ENCODE results near the gene BICD1. TPM values are rescaled to one million over a fixed set of nuclear protein-coding genes. Genes with fewer than 3 reads are reported as not detected.

BICD1 gene
- total RNA-seq, 1 experiment from 2014 or later = 9.2 TPM

GRCh38 chr12:32343496-32343895, 236.8 kb downstream of the BICD1 start:
- Histone ChIP-seq H2AFZ (ENCODE audit: low read length) (no peak overlapping the region), H3F3A (ENCODE audit: low read length, unreplicated experiment) (no peaks in the 10 kb centered on the region), H3K79me2 (ENCODE audit: low read length) (no peaks in the 10 kb centered on the region), H3K4me1 (ENCODE audit: insufficient read depth, low read length) (no peaks in the 10 kb centered on the region), H3K9me3 (ENCODE audit: low read length) (no peaks in the 10 kb centered on the region), H3K4me2 (ENCODE audit: low read length) (no peak overlapping the region), H3K9me2 (replicated peaks; ENCODE audit: low read length) (no peaks in the 10 kb centered on the region), H3K9ac (ENCODE audit: low read length) (no peak overlapping the region), H4K20me1 (ENCODE audit: low read length) (no peaks in the 10 kb centered on the region), H3K27me3 (ENCODE audit: low read length) (no peaks in the 10 kb centered on the region), H3K4me3 (ENCODE audit: low read length) (no peak overlapping the region), H3K36me3 (ENCODE audit: low read depth, low read length) (no peaks in the 10 kb centered on the region), H3K27ac (ENCODE audit: low read length) (no peak overlapping the region)
- no TSS peak for BruUV-seq (replicated peaks)
- CTCF ChIA-PET = no interaction called here
- TF ChIP-seq EZH2 (IDR thresholded peaks at IDR 0.05; ENCODE audit: low read length, unreplicated experiment) (no peak), EZH2phosphoT487 (IDR thresholded peaks at IDR 0.05; ENCODE audit: borderline replicate concordance, low read length) (no peak), CTCF (conservative IDR thresholded peaks at IDR 0.05; ENCODE audit: low read depth, low read length) (no peak)
- POLR2A ChIA-PET (ENCODE audit: unreplicated experiment) = no interaction called here
- DNase-seq (no peak), ATAC-seq (no peak)
- intact Hi-C loops (cut with micrococcal nuclease) = no loop called here

GRCh38 chr12:32344047-32344446, 237.4 kb downstream of the BICD1 start:
- TF ChIP-seq CTCF (conservative IDR thresholded peaks at IDR 0.05; ENCODE audit: low read depth, low read length) (no peak), EZH2 (IDR thresholded peaks at IDR 0.05; ENCODE audit: low read length, unreplicated experiment) (no peak), EZH2phosphoT487 (IDR thresholded peaks at IDR 0.05; ENCODE audit: borderline replicate concordance, low read length) (no peak)
- ChIA-PET CTCF (no interaction called here), POLR2A (ENCODE audit: unreplicated experiment) (no interaction called here)
- no peaks in the 10 kb centered on the region for H3K9me2 ChIP-seq (replicated peaks; ENCODE audit: low read length)
- no peaks in the 10 kb centered on the region for H3K27me3 ChIP-seq (ENCODE audit: low read length)
- no peak overlapping the region for H3K4me3 ChIP-seq (ENCODE audit: low read length)
- BruUV-seq (replicated peaks) = no TSS peak
- no peaks in the 10 kb centered on the region for H3F3A ChIP-seq (ENCODE audit: low read length, unreplicated experiment)
- no peak overlapping the region for H3K4me2 ChIP-seq (ENCODE audit: low read length)
- no peaks in the 10 kb centered on the region for H3K36me3 ChIP-seq (ENCODE audit: low read depth, low read length)
- no peaks in the 10 kb centered on the region for H3K4me1 ChIP-seq (ENCODE audit: insufficient read depth, low read length)
- intact Hi-C loops (cut with micrococcal nuclease) = no loop called here
- H2AFZ ChIP-seq (ENCODE audit: low read length) = no peak overlapping the region
- no peaks in the 10 kb centered on the region for H4K20me1 ChIP-seq (ENCODE audit: low read length)
- peak; percentile 3 for DNase-seq
- no peak overlapping the region for H3K9ac ChIP-seq (ENCODE audit: low read length)
- ATAC-seq = no peak
- no peak overlapping the region for H3K27ac ChIP-seq (ENCODE audit: low read length)
- no peaks in the 10 kb centered on the region for H3K79me2 ChIP-seq (ENCODE audit: low read length)
- H3K9me3 ChIP-seq (ENCODE audit: low read length) = no peaks in the 10 kb centered on the region

- no peak for ATAC-seq
- POLR2A ChIA-PET (ENCODE audit: unreplicated experiment) = no interaction called here
- Histone ChIP-seq H3K9me2 (replicated peaks; ENCODE audit: low read length) (no peaks in the 10 kb centered on the region), H3K36me3 (ENCODE audit: low read depth, low read length) (no peaks in the 10 kb centered on the region), H3K4me1 (ENCODE audit: insufficient read depth, low read length) (no peaks in the 10 kb centered on the region), H3F3A (ENCODE audit: low read length, unreplicated experiment) (no peaks in the 10 kb centered on the region), H3K4me2 (ENCODE audit: low read length) (no peak overlapping the region), H3K27ac (ENCODE audit: low read length) (no peak overlapping the region), H4K20me1 (ENCODE audit: low read length) (no peaks in the 10 kb centered on the region), H2AFZ (ENCODE audit: low read length) (no peak overlapping the region), H3K9me3 (ENCODE audit: low read length) (no peaks in the 10 kb centered on the region), H3K4me3 (ENCODE audit: low read length) (no peak overlapping the region), H3K9ac (ENCODE audit: low read length) (no peak overlapping the region), H3K27me3 (ENCODE audit: low read length) (no peaks in the 10 kb centered on the region), H3K79me2 (ENCODE audit: low read length) (no peaks in the 10 kb centered on the region)
- intact Hi-C loops (cut with micrococcal nuclease) = no loop called here
- no peak for DNase-seq
- TF ChIP-seq CTCF (conservative IDR thresholded peaks at IDR 0.05; ENCODE audit: low read depth, low read length) (no peak), EZH2 (IDR thresholded peaks at IDR 0.05; ENCODE audit: low read length, unreplicated experiment) (no peak), EZH2phosphoT487 (IDR thresholded peaks at IDR 0.05; ENCODE audit: borderline replicate concordance, low read length) (no peak)
- no TSS peak for BruUV-seq (replicated peaks)
- CTCF ChIA-PET = no interaction called here
Measured at GRCh38 chr12:32353540-32353939, 246.9 kb downstream of the BICD1 start.
